MCF 10A (cell line): ENCODE results near the gene NETO2. TPM values are rescaled to one million over a fixed set of nuclear protein-coding genes. Genes with fewer than 3 reads are reported as not detected.

Source experiments
- BruUV-seq: library from RNA; stranded (reverse); fragments of 400-500 nt; replicated peaks from 2 replicates; lab custom pipeline; 2021; lab: Mats Ljungman, UMichigan
- CTCF ChIA-PET: fragments of 300-600 bp; sonication (Branson Sonifier 250); formaldehyde crosslinking; extraction: SDS; loops from one replicate; lab custom pipeline; 2021; ENCODE audit warnings: antibody characterized with exemption, inconsistent platforms; lab: Yijun Ruan, JAX
- POLR2A ChIA-PET: fragments of 300-600, 350-650 bp; sonication (Branson Sonifier 250); formaldehyde crosslinking; extraction: SDS; loops from one replicate; lab custom pipeline; 2020; ENCODE audit warnings: antibody characterized with exemption, inconsistent platforms; lab: Yijun Ruan, JAX
- DNase-seq: peaks from one replicate; pipeline ENCODE4 v3.0.0-alpha.2; 2018; ENCODE audit not compliant: unreplicated experiment
- H3K27ac Mint-ChIP-seq: one replicate; pipeline ENCODE4 v1.8.0; 2022; ENCODE audit warnings: mild to moderate bottlenecking, low read depth, mixed read lengths; ENCODE audit not compliant: unreplicated experiment
- H3K27me3 Mint-ChIP-seq: one replicate; pipeline ENCODE4 v1.8.0; 2022; ENCODE audit warnings: mixed read lengths; ENCODE audit not compliant: insufficient read depth, unreplicated experiment
- H3K36me3 Mint-ChIP-seq: one replicate; pipeline ENCODE4 v1.8.0; 2022; ENCODE audit warnings: mild to moderate bottlenecking, moderate library complexity, mixed read lengths; ENCODE audit not compliant: insufficient read depth, unreplicated experiment
- H3K4me1 Mint-ChIP-seq: one replicate; pipeline ENCODE4 v1.8.0; 2022; ENCODE audit warnings: mixed read lengths; ENCODE audit not compliant: insufficient read depth, unreplicated experiment
- H3K4me3 Mint-ChIP-seq: one replicate; pipeline ENCODE4 v1.8.0; 2022; ENCODE audit warnings: mild to moderate bottlenecking, moderate library complexity, mixed read lengths; ENCODE audit not compliant: unreplicated experiment
- H3K9me3 Mint-ChIP-seq: one replicate; pipeline ENCODE4 v1.8.0; 2022; ENCODE audit warnings: mixed read lengths; ENCODE audit not compliant: unreplicated experiment
- CTCF ChIP-seq: fragments of 200-600 bp; IDR thresholded peaks from one replicate; pipeline ENCODE4 v1.8.0; 2022; ENCODE audit warnings: antibody characterized with exemption, mild to moderate bottlenecking; ENCODE audit not compliant: unreplicated experiment
- intact Hi-C: fragments of 100-400 bp; cut with micrococcal nuclease; formaldehyde crosslinking; loops from 2 replicates; pipeline ENCODE4 v1.14.1; 2022
- total RNA-seq: library from RNA; stranded (reverse); gene quantifications from 2 replicates; pipeline ENCODE4 v1.2.3, GENCODE V29; 2022

Gene NETO2
- total RNA-seq, 1 experiment from 2014 or later = 40.8 TPM

GRCh38 chr16:47049901-47050583, 93.7 kb downstream of the NETO2 start:
- intact Hi-C loops = no loop called here
- no peaks in the 10 kb centered on the region for H3K4me1 Mint-ChIP-seq
- H3K27ac Mint-ChIP-seq = no peak overlapping the region
- no peaks in the 10 kb centered on the region for H3K36me3 Mint-ChIP-seq
- no peaks in the 10 kb centered on the region for H3K9me3 Mint-ChIP-seq
- POLR2A ChIA-PET = no interaction called here
- no peaks in the 10 kb centered on the region for H3K27me3 Mint-ChIP-seq
- no TSS peak for BruUV-seq
- H3K4me3 Mint-ChIP-seq = no peak overlapping the region
- DNase-seq = no peak
- CTCF ChIA-PET = interaction anchor here (0.6 to 1.3 kb wide), 4 partner anchors 12 to 387 kb away, joined by 3 read pairs; no protein-coding TSS in a partner anchor
- no peak for TF ChIP-seq CTCF

DNA sequence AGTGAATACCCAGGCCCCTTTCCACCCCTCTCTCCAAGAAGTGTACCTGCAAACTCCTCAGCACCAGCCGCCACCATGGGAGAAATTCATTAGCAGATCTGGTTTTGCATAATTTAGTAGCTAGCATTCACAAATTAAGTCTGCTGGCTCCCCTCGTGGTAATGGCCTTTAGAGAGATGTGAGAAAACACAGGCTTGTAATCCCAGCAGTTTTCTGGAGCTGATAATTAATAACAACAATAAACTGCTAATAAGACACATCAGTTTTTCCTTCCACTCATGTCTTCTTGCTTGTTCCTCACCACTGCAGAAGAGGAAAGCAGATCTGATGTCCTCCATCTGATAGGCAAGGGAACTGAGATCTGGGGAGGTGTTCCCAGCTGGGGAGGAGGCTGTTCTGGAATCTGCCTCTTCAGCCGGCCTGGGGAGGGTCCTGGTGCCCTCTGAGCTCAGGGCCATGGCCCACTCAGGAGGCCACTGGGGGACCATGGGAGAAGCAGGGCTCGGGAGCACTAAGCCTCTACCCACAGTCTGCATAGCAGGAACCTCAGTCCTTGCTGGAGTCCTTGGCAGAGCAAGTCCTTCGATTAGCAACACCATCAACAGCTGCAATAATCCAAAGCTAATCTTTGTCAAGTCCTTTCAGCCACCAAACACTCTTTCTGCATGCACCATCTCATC, 96.1 kb downstream of the NETO2 start:
- no peak overlapping the region for H3K4me3 Mint-ChIP-seq
- no peaks in the 10 kb centered on the region for H3K36me3 Mint-ChIP-seq
- H3K9me3 Mint-ChIP-seq = no peaks in the 10 kb centered on the region
- TF ChIP-seq CTCF = no peak
- H3K27ac Mint-ChIP-seq = no peak overlapping the region
- H3K27me3 Mint-ChIP-seq = no peaks in the 10 kb centered on the region
- no TSS peak for BruUV-seq
- ChIA-PET CTCF (interaction anchor here (0.7 to 3.0 kb wide), 2 partner anchors 10 to 12 kb away, joined by 5 to 30 read pairs; no protein-coding TSS in a partner anchor), POLR2A (interaction anchor here (1.1 kb wide), 1 partner anchor 10 kb away, joined by 5 read pairs; no protein-coding TSS in a partner anchor)
- no peaks in the 10 kb centered on the region for H3K4me1 Mint-ChIP-seq
- intact Hi-C loops = no loop called here
- no peak for DNase-seq

DNA sequence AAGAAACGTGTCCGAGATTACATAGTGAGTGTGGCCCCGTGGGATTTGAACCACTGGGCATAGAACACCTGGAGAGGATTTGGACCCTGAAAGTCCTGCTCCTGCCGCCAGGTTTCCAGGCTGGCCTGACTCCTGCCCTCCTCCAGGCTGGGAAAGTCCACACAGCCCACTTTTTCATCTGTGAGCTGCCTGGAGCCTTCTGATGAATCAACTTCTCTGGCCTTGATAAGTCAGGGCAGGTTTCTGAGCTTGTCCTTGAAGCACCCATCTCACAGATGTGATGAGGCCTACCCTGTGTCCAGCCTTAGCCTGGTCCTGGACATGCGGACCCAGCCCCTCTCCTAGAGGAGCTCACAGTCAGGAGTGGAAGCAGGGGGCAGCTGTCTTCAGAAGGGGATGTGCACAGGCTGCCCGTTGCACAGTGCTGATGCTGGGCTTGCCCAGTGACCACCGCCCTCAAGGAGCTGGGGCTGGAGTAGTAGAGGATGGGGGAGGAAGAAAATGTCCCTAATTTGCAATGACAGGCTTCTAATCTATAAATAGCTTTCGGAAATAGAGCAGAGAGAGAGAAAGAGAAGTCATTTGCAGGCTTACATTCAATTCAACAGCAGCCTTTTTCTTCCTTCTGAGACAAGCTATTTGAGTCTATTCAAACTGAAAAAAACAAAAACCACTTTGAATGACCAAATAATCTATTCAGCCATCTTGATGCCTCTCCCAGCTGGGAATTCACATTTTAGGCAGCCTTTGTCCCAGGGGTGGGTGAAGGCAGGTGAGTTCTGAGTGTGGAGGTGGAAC, 96.8 kb downstream of the NETO2 start:
- BruUV-seq = no TSS peak
- POLR2A ChIA-PET = interaction anchor here (1.1 kb wide), 1 partner anchor 9 kb away, joined by 5 read pairs; no protein-coding TSS in a partner anchor
- no peak overlapping the region for H3K27ac Mint-ChIP-seq
- H3K4me1 Mint-ChIP-seq = no peaks in the 10 kb centered on the region
- no peak overlapping the region for H3K4me3 Mint-ChIP-seq
- intact Hi-C loops = no loop called here
- no peaks in the 10 kb centered on the region for H3K36me3 Mint-ChIP-seq
- no peak for TF ChIP-seq CTCF
- H3K9me3 Mint-ChIP-seq = no peaks in the 10 kb centered on the region
- CTCF ChIA-PET = interaction anchor here (0.6 to 3.0 kb wide), 3 partner anchors 9 to 28 kb away, joined by 3 to 30 read pairs (median 5); no protein-coding TSS in a partner anchor
- no peak for DNase-seq
- H3K27me3 Mint-ChIP-seq = no peaks in the 10 kb centered on the region
